Progenitor cell of endocrine pancreas (in vitro differentiated cells): Measurements from ENCODE around the gene OMP. TPM values are rescaled to one million over a fixed set of nuclear protein-coding genes. Genes with fewer than 3 reads are reported as not detected.

Source experiments
- DNase-seq: peaks from one replicate; pipeline ENCODE4 v3.0.0; 2021; ENCODE audit warnings: low spot score; ENCODE audit not compliant: unreplicated experiment
- H3K27ac Mint-ChIP-seq: 2 replicates; pipeline ENCODE4 v1.8.0; 2021; ENCODE audit warnings: mild to moderate bottlenecking, moderate library complexity, mixed read lengths
- H3K27me3 Mint-ChIP-seq: 2 replicates; pipeline ENCODE4 v1.8.0; 2021; ENCODE audit warnings: mixed read lengths
- H3K36me3 Mint-ChIP-seq: 2 replicates; pipeline ENCODE4 v1.8.0; 2022; ENCODE audit warnings: mixed read lengths; ENCODE audit not compliant: insufficient read depth
- H3K4me1 Mint-ChIP-seq: 2 replicates; pipeline ENCODE4 v1.8.0; 2021; ENCODE audit warnings: low read depth, mixed read lengths
- H3K4me3 Mint-ChIP-seq: 2 replicates; pipeline ENCODE4 v1.8.0; 2021; ENCODE audit warnings: low read depth, mild to moderate bottlenecking, moderate library complexity, mixed read lengths
- H3K9me3 Mint-ChIP-seq: 2 replicates; pipeline ENCODE4 v1.8.0; 2021; ENCODE audit warnings: low read depth, mixed read lengths
- CTCF ChIP-seq: fragments of 200-600 bp; sonication (generic); IDR thresholded peaks from one replicate; pipeline ENCODE4 v1.5.0; 2021; ENCODE audit warnings: antibody characterized with exemption, mild to moderate bottlenecking; ENCODE audit not compliant: unreplicated experiment
- total RNA-seq: library from RNA; stranded (reverse); gene quantifications from 2 replicates; pipeline ENCODE4 v1.2.1, GENCODE V29; 2021

OMP gene
- total RNA-seq, 1 donor from 2014 or later = not detected

GRCh38 chr11:77129842-77130756 is 27.5 kb downstream of the OMP start:
- Mint-ChIP-seq H3K27ac (no peak overlapping the region), H3K36me3 (no peaks in the 10 kb centered on the region), H3K9me3 (no peaks in the 10 kb centered on the region), H3K4me1 (peaks cover 11% of the 10 kb centered on the region), H3K27me3 (no peaks in the 10 kb centered on the region), H3K4me3 (no peak overlapping the region)
- DNase-seq = no peak
- TF ChIP-seq CTCF = no peak

- peaks cover 3% of the 10 kb centered on the region for H3K27me3 Mint-ChIP-seq
- H3K4me1 Mint-ChIP-seq = peaks cover 11% of the 10 kb centered on the region
- no peaks in the 10 kb centered on the region for H3K9me3 Mint-ChIP-seq
- no peak overlapping the region for H3K4me3 Mint-ChIP-seq
- H3K36me3 Mint-ChIP-seq = no peaks in the 10 kb centered on the region
- no peak for TF ChIP-seq CTCF
- no peak for DNase-seq
- H3K27ac Mint-ChIP-seq = no peak overlapping the region
Observed at GRCh38 chr11:77130763-77131513, 28.3 kb downstream of the OMP start.

GRCh38 chr11:77131560-77131959 is 28.9 kb downstream of the OMP start:
- peaks cover 7% of the 10 kb centered on the region for H3K27me3 Mint-ChIP-seq
- H3K4me1 Mint-ChIP-seq = peaks cover 11% of the 10 kb centered on the region
- no peaks in the 10 kb centered on the region for H3K36me3 Mint-ChIP-seq
- no peak for DNase-seq
- H3K27ac Mint-ChIP-seq = no peak overlapping the region
- TF ChIP-seq CTCF = no peak
- H3K9me3 Mint-ChIP-seq = no peaks in the 10 kb centered on the region
- H3K4me3 Mint-ChIP-seq = no peak overlapping the region

- Mint-ChIP-seq H3K36me3 (no peaks in the 10 kb centered on the region), H3K27me3 (peaks cover 13% of the 10 kb centered on the region), H3K4me3 (no peak overlapping the region), H3K4me1 (peaks cover 6% of the 10 kb centered on the region), H3K9me3 (no peaks in the 10 kb centered on the region), H3K27ac (no peak overlapping the region)
- no peak for TF ChIP-seq CTCF
- DNase-seq = no peak
Observed at GRCh38 chr11:77135069-77135468, 32.4 kb downstream of the OMP start.

GRCh38 chr11:77136074-77136473 is 33.4 kb downstream of the OMP start:
- DNase-seq = no peak
- H3K36me3 Mint-ChIP-seq = no peaks in the 10 kb centered on the region
- peaks cover 10% of the 10 kb centered on the region for H3K4me1 Mint-ChIP-seq
- no peaks in the 10 kb centered on the region for H3K9me3 Mint-ChIP-seq
- peaks cover 13% of the 10 kb centered on the region for H3K27me3 Mint-ChIP-seq
- no peak for TF ChIP-seq CTCF
- no peak overlapping the region for H3K4me3 Mint-ChIP-seq
- no peak overlapping the region for H3K27ac Mint-ChIP-seq
